ENCODE data around the gene COX5A.
"Not testable (repeated sequence)": the region's sequence is repeated elsewhere in the genome, so short reads cannot be mapped to it uniquely, and the experiment has no call there.

COX5A gene

DNA sequence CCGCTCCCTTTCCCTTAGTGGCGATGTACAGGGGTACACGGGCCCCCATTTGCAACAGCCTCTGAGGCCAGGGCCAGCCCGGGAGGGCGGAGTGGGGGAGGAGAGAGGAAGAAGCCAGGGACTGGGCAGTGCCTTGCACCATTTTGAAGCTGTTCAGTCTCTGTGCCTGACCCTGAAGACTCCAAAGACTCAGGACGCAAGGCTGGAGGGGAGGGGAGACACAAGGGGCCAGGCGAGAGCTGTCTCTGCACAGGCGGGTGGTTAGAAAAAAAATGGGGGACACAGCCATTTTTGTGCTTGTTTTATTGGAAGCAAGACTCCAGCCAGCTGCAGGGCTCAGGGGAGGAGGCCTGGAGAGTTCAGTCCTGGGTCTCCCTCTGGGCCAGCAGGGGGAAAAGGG lies 17.1 kb upstream of the COX5A start:
- no peak for DNase-seq

DNA sequence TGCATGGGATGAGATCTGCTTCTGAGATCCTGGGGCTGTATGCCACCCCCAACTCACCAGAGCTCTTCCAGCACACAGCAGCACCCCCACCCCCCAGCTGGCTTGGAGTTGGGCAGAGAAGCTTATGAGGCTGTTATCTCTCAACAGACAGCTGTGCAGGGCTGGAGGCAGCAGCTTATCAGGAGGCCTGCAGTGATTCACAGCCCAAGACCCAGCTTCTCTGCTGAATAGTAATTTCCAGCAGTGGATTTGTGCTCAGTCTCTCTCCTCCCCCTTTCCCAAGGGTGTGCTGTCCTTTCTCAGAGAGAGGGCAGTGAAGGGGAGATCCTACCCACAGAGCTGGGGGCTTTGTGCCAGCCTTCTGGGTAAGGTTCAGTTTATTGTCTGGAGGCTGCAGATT lies 16.6 kb upstream of the COX5A start:
- DNase-seq = peak; percentile 97

DNA sequence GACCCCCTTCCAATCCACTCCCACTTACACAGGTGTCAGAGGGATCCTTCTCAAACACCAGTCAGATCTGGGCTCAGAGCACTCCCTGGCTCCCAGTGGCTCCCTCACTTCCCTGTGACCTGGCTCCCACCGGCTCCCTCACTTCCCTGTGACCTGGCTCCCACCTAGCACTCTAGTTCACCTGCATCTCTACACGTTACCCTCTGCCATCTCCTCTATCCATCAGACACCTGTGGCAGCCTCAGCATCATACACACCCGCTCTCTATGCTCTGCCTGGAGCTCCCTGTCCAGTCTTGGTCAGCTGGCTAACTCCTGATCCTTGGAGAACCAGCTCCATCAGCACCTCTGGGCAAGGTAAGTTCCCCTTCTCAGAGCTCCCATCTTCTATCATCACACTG lies 13.1 kb upstream of the COX5A start:
- no peak for DNase-seq

DNA sequence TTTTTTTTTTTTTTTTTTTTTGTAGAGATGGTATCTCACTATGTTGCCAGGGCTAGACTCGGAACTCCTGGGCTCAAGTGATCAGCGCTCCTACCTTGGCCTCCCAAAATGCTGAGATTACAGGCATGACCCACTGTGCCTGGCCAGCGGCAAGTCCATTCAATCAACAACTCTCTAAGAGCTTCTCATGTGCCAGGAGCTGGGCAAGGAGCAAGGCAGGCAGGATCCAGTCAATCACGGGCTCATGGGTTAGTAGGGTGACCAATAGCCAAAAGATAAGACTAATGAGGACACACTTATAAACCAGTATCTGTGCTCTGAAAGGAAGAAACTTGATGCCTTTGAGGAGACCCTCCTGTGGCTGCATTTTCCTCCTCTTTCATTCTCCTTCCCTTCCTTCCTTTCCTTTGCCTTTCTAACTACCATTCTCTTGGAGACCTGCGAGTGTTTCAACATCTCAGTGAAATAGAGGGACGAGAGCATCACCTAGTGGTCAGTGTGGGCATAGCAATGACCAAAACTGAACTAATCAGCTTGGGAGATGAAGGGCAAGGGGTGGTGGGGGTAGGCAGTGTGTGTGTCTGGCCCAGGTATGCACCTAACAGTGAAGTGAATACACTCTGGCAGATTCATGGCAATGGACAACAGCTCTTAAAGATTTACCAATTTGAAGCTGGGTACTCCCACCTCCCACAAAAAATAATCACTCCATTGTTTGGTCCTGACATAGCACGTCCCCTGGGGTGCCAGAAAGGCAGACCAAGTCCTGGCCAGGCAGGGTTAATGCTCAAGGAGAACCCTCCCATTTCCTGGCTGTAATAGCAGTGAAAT lies 12.4 kb upstream of the COX5A start:
- peak; percentile 91 for DNase-seq

DNA sequence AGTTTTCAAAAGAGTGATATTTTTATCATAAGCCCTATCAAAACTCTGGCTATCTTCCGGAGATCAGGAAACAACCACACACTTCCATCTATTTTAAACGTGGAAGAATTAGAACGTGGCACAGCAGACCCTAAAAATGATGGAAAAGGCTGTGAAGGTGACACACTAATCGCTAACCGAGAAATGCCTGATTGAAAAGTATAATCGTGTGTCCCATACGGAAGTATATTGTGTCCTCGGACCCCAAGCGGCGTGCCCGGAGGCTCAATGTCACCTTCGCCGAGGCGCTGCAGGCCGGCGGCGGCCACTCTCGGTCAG lies 642 bp downstream of the COX5A start:
- peak; percentile 76 for DNase-seq

DNA sequence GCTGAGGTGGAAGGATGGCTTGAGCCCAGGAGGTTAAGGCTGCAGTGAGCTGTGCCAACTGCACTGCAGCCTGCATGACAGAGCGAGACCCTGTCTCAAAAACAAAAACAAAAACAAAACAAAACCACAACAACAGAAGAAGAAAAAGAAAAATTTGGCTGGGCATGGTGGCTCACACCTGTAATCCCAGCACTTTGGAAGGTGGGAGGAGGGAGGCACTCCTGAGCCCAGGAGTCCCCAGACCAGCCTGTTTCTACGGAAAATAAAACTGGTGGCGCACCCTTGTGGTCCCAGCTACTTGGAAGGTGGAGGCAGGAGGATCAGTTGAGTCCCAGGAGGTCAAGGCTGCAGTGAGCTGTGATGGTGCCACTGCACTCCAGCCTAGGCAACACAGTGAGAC lies 2.7 kb downstream of the COX5A start:
- DNase-seq = peak; percentile 27

DNA sequence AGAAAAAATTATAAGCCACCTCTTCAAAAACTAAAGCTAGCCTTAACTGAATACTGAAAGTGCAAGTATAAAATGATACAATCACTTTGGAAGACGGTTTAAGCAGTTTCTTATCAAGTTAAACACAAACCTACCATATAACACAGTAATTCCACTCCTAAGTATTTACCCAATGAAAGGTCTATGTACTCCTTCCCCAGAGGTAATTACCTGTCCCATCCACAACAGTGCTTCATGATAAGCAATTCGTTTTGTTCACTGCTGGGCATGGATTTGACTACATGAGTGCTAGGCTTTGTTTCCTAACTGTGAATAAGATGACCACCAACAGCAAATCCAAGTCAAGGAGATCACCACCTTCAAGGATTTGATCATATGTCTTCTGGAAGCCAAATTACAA lies 4.3 kb downstream of the COX5A start:
- peak; percentile 27 for DNase-seq

DNA sequence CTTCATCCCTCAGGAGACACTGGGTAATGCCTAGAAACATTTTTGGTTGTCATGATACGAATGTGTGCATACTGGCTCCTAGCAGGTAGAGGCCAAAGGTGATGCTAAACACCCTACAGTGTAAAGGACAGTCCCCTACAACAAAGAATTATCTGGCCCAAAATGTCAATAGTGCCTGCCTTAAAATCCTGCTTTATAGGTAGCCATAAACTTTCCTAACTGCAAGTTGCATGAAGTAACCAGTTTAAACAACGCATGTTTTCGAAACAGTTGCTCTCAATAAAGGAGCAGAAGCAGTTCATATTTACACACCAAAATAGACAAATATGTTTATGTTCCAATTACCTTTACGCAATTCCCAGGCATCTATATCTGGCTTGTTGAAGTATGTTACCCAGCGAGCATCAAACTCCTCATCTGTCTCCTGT lies 9.1 kb downstream of the COX5A start:
- no peak for DNase-seq

DNA sequence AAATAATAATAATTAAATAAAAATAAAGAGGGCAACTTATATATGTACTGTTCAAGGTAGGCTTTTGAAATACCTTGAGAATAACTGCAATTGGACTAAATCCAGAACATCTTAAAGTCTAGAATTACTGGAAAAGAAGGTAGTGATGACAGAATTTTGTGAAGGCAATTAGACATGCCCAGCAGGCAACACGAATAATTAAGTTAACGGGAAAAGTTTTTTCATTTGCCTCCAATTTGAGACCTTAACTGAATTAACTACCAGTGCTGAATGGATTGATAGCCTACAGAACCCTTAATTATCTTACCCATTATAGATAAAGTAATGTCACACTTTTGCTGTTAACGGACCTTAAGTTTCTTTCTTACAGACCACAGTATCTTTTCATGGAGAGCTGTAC lies 13.3 kb downstream of the COX5A start:
- no peak for DNase-seq

DNA sequence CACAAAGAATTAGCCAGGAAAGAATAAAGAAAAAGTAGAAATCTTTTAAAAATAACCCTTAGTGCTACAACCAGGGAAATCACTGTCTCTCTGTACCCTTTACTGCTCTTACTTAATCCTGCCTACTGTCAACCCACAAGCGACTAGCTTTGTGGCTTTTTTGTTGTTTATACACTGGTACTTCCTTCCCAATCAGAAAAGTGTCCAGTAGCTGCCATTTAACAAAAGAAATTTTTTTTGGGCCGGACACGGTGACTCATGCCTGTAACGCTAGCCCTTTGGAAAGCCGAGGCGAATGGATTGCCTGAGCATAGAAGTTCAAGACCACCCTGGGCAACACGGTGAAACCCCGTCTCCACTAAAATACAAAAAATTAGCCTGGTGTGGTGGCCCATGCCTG lies 17.4 kb downstream of the COX5A start:
- no peak for DNase-seq

DNA sequence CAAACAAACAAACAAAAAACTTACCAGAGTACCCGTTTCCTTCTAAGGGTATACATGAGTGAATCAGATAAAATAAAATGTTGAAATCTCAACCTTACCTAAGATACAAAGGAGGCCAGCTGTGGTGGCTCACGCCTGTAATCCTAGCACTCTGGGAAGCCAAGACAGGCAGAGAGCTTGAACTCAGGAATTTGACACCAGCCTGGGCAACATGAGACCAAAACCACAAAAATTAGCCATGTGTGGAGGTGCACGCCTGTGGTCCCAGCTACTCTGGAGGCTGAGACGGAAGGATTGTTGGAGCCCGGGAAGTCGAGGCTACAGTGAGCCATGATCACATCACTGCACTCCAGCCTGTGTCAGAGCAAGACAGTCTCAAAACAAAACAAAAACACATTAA lies 20.2 kb downstream of the COX5A start:
- DNase-seq = no peak

DNA sequence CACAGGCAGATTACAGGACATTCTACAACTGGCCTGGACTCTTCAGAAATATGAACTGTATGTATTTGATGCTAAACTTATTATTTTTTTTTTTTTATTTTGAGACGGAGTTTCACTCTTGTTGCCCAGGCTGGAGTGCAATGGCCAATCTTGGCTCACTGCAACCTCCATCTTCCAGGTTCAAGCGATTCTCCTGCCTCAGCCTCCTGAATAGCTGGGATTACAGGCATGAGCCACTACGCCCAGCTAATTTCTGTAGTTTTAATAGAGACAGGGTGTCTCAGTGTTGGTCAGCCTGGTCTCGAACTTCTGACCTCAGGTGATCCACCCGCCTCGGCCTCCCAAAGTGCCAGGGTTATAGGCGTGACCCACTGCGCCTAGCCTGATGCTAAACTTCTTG lies 24.1 kb downstream of the COX5A start:
- DNase-seq = not testable (repeated sequence)

DNA sequence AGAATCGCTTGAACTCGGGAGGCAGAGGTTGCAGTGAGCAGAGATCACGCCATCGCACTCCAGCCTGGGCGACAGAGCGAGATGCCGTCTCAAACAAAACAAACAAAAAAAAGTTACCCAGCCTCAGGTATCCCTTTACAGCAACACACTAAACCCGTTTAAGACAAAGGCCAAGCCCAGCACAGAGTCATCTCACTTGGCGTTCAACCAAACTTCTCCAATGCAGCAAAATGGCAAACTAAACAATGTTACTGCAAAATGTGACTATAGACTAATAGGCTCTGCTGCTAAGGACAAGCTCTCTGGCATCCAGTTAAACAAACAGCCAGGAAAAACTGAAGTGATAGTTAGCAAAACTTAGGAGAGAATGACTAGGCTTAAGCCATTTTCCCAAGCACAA lies 24.8 kb downstream of the COX5A start:
- DNase-seq = no peak

DNA sequence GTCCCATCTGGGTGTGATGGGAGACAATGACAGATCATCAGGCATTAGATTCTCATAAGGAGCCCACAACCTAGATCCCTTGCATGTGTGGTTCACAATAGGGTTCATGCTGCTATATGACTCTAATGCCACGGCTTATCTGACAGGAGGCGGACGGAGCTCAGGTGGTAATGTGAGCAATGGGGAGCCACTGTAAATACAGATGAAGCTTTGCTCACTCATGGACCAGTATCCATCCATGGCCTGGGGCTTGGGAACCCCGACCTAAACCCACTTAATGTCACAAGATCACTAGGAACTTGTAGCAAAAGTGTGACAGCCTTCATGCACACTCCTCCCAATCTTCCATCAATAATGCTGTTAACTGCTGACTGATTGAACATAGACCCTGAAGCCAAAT lies 29.2 kb downstream of the COX5A start:
- no peak for DNase-seq

DNA sequence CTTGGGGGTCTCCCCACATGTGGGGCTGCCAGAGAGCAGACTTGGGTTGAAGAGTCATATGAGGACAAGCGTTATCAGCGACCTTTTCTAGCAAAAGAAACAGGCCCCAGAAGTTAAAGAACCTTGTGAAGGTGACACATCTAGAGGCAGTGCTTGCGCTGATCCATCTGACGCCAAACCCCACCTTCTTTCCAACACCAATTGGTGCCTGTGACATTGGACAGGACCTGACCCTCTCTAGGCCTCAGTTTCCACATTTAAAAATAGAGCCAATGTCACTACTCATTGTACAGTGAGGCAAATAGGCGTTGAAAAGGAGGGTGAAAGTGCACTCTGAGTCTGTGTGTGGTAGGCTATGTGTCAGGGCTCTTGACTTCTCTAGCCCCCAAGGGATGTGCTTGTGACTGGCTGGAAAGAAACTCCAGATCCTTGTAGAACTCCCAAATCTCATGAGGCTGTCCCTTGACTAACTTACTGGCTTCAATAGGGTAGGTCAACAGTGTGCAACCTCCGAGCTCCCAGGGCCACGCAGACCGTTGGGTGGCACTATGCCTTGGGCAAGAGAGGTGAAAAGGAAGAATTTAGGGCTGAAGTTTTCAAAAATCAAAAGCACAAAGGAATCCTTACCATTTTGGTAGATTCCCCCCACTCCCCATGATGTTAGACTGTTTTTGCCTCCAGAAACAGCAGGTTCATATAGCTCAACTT lies 30.6 kb downstream of the COX5A start:
- peak; percentile 71 for DNase-seq

DNA sequence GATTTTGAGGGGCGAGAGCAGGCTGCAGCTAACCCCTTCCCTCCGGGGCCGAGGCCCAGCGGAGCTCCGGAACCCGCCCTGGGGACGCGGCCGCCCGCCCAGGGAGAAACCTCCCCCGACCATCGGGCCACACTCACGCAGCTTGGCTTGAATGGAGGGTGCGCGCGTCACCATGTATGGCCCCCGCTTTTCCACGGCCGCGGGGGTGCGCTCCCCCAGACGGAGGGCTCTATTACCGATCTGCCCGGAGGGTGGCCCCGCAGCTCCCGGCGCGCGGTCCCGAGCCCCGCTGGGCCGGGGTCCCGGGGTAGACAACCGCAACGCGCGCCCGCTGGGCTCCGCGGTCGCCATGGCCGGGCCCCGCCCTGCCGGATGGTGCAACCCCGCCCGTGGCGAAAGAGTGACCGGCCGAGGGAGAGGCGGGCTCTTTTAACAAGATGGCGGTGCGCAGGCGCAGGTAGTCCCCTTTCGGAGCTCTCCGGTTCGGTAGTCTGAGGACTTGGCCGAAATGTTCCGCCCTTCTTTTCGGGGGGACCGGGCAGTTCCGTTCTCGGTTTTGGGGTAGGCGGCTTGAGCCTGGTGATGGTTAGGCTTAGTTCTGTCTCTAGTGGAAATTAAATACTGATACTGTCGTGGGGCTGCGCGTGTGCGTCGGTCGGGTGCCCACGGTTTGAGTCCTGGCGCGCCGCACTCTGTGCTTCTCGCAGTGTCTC lies 31.3 kb downstream of the COX5A start, which contains the start of gene FAM219B:
FAM219B (minus strand) TSS at position 402 of the 713 bp plus-strand sequence; CDS start at position 351, 51 bp downstream.
- DNase-seq = peak; percentile 92

DNA sequence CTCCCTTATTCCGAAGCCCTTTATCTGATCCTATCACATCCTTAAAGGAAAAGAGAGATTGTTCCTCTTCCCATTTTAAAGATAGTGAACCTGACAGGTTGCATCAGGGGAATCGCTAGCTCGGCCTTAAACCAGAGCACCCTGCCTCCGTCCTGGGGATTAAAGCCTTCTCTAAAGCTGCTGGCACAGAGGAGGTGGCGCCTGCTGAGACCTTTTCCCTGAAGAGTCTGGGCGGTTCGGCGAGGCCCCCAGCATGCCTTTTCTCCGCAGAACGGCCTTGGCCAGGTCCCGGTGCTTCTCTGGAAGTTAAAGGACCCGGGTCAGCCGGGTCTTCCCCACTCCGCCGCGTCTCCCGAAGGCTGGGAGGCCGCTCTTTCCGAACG lies 31.8 kb downstream of the COX5A start:
- DNase-seq = peak; percentile 58

DNA sequence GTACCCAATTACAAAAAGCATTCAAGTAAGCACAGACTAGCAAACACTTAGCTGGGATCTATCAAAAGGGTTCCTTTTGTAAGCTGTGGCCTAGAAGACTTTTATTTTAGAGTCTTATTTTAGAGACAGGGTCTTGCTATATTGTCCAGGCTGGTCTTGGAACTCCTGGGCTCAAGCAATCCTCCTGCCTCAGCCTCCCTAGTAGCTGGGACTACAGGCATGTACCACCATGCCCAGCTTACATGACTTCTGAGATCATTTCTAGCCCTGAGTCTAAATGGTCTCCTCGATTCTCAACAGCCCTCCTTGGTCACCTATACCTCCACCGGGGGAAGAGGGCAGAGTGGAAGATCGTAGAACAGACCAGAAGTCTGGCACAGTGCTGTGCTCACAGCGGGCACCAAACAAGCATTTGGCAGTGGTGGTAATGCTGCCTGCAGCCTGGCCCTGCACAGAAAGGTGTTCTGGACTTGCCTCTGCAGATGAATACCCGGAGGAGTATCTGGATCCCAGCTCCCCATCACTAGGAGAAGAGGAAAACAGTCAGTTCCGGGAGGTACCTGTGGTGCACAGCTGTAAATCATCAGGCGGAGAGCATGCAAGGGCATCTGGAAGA lies 33.6 kb downstream of the COX5A start:
- DNase-seq = no peak

DNA sequence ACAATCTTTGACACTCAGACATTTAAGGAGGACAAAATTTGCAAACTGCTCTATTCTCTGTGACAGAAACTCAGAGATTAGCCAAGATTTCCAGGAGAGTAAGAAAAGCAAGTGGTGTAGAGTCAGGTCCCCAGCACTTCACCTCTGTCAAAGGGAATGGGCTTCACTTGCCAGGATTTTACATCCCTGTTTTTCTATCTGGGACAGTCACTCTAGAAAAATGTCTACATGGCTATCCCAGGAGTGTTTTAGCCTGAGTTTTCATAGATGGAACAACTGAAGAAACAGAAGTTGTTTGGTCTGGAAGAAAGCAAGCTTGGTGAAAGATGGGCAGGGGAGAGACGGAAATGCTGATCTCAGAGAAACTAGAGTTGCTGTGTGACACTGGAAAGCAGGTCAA lies 34.2 kb downstream of the COX5A start:
- no peak for DNase-seq

DNA sequence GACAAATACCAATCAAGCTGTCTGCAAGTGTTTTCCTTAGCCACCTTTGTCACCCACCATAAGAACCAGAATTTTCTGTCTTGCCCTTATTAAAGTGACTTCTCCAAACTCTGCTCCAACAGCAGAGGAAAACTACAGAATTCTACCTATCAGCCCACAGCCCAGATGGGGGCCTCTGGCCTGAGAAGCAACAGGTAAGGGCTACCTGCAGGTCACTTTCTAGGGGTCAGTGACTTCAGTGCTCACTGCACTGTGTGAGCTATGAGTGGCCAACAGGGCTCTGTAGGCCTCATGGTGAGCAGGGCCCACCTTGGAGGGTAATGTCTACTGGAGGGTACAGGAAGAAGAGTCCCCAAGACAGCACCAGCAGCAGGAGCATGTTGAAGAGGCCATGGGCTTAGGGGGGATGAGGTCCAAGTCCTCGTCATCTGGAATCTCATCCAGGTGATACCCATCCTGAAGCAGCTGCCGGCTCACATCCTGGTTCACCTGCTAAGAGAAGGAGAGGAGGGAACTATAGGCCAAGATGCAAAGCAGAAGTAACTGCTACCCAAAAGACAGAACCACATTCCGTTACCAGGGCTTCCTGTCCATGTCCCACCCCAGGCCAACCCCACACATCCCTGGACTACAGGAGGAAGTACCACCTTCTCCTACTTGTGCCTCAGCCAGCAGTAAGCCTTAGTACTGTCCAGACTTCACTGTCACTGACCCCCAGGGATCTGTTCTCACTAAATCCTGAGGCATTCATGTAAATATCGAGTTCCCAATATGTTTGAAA lies 35.4 kb downstream of the COX5A start:
- DNase-seq = no peak

DNA sequence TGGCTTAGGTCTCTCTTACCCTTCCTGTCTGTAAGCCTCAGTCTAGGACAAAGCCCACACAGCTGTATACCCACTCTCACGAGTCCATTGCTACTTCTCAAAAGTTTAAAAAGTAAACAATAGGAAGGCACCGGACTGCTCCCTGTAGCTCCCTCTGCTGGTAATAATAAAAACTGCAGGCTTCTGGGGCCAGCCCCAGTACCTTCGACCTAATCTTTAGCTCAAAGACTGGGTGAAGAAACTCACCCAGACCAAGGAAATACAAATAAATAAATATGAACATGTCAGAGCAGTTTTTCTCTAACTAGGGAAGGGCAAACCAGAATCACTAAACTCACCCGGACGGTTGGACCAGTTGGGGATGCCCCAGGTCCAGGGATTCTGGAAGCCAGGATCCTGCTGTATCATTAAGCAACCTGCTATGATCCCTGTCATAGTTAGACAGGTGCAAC lies 36.2 kb downstream of the COX5A start:
- peak; percentile 87 for DNase-seq

DNA sequence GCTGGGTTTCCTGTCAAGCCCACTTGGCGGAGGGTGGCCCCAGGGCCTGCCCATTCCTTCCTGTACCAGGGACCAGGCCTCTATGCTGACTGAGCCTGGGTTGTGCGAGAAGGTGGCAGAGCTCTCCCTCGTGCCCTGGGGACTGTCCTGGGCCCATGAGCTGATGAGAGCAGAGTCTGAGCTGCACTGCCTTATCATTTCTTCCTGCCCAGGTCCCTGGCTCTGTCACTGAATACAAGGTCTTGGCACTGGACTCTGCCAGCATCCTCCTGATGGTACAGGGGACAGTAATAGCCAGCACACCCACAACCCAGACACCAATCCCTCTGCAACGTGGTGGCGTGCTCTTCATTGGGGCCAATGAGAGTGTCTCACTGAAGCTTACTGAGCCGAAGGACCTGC lies 40.6 kb downstream of the COX5A start:
- DNase-seq = no peak

DNA sequence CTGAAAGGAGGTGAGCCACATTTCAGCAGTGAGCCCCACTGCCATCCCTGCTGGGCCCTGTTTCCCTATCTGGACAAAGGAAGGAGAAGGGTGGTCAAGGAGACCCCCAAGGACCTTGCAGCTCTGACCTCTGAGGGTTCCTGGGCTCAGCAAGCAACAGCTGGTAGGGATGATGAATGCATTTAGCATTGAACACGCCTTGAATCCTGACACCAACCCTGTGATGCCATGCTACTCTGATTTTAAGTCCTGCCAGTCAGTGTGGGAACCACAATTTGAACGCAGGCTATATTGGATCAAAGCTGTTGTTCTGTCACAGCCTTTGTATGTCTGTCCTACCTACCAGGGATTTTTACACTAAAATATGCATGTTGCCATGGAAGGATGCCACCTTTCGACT lies 41.6 kb downstream of the COX5A start:
- DNase-seq = no peak

Data from OCI-M1 (cell line).